ENCODE measurements around the gene LRRTM3.

Gene LRRTM3

DNA sequence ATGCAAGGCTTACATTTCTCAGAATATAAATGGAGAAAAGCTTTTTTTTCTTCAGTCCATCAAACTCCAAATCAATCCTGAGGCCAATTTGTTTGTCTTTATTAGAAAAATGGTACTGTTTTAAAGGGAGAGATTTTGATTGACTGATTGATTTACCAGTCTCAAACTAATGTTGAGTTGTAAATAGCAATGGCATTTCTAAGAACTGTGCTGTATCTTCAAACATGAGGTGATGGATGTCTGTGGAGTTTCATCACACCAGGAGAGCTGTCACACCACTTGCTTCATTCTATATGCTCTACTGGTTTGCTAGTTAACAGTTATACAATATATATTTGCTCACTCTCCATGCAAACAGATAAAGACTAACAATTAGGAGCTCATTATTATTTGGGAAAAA lies 39.0 kb upstream of the LRRTM3 start:
- H3K4me3 ChIP-seq (ENCODE audit: low read depth, low read length), result no peak overlapping the region
- TF ChIP-seq, protein P1, sequence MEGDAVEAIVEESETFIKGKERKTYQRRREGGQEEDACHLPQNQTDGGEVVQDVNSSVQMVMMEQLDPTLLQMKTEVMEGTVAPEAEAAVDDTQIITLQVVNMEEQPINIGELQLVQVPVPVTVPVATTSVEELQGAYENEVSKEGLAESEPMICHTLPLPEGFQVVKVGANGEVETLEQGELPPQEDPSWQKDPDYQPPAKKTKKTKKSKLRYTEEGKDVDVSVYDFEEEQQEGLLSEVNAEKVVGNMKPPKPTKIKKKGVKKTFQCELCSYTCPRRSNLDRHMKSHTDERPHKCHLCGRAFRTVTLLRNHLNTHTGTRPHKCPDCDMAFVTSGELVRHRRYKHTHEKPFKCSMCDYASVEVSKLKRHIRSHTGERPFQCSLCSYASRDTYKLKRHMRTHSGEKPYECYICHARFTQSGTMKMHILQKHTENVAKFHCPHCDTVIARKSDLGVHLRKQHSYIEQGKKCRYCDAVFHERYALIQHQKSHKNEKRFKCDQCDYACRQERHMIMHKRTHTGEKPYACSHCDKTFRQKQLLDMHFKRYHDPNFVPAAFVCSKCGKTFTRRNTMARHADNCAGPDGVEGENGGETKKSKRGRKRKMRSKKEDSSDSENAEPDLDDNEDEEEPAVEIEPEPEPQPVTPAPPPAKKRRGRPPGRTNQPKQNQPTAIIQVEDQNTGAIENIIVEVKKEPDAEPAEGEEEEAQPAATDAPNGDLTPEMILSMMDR (IDR thresholded peaks at IDR 0.05; ENCODE audit: borderline replicate concordance, insufficient read depth, low read depth, low read length), result no peak

DNA sequence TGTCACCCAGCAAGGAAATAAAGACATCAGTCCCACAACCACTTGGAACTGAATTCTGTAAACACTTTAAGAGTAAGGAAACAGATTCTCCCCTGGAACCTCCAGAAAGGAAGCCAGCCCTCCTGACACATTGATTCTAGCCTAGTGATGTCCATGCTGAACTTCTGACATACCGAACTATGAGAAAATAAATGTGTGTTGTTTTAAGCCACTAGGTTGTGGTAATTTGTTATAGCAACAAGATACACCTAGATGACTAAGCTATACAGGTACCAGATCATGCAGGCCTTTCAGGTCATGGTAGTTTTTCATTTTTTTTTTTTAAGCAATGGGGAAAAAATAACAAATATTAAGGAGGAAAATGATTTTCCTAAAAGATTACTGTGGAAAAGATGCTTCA lies 37.6 kb upstream of the LRRTM3 start:
- TF ChIP-seq, protein P1 (IDR thresholded peaks at IDR 0.05; ENCODE audit: borderline replicate concordance, insufficient read depth, low read depth, low read length), result no peak
- no peak overlapping the region for H3K4me3 ChIP-seq (ENCODE audit: low read depth, low read length)

GRCh38 chr10:66892871-66893270 lies 33.0 kb upstream of the LRRTM3 start:
- TF ChIP-seq, protein P1 (IDR thresholded peaks at IDR 0.05; ENCODE audit: borderline replicate concordance, insufficient read depth, low read depth, low read length), result no peak
- H3K4me3 ChIP-seq (ENCODE audit: low read depth, low read length), result no peak overlapping the region

DNA sequence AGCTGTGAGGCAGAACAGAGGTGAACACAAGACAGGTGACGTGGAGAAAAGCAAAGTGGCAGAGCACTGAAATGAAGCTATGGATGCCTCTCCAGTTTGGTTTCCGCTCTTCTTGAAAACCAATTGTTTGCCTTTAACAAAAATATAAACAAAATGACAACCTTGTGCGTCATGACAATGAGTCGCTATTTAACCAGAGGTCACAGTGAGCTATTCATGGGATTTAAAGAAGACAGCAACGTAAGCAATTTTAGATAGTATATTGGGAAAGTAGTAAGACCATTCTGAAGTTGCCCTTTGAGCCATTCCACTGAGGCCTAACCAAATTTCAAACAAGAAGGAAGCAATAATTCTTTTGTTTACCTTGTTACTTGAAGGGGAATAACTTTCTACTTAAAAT lies 15.2 kb upstream of the LRRTM3 start:
- no peak overlapping the region for H3K4me3 ChIP-seq (ENCODE audit: low read depth, low read length)
- TF ChIP-seq, protein P1 (IDR thresholded peaks at IDR 0.05; ENCODE audit: borderline replicate concordance, insufficient read depth, low read depth, low read length), result no peak

DNA sequence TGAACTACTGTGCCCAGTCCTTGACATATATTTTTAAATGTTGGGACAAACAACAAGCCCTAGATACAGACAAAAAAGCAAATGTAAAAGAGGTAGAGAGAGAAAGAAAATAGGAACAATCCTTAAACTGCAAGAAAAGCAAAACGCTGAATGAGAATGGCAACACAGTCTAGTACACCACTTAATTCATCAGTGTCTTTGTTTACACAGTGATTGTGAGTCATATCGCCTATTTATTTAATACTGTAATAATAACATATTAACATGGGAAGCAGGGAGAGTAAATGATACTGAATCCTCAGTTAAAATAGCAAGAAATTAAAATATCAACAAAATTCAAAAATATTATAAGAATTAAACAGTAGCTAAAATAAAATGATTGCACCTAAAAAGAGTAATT lies 9.8 kb upstream of the LRRTM3 start:
- TF ChIP-seq, protein P1 (IDR thresholded peaks at IDR 0.05; ENCODE audit: borderline replicate concordance, insufficient read depth, low read depth, low read length), result no peak
- no peak overlapping the region for H3K4me3 ChIP-seq (ENCODE audit: low read depth, low read length)

DNA sequence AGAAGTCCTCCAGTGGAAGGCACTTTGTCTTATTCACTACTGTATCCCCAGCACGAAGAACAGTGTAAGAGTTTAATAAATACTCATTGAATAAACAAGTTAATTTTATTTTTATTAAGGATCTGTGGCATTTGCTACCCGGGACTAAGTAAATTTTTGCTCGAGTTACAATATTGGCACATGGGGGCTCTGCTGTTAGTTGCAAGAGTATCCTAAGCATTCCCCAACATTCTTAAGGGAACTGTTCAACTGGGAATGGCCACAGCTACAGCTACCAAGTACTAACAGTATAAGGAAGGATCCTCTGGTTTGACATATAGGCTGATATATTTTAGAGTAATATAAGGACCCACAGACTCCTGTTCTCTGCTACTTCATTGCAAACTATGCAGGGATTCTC lies 8.7 kb upstream of the LRRTM3 start:
- TF ChIP-seq, protein P1 (IDR thresholded peaks at IDR 0.05; ENCODE audit: borderline replicate concordance, insufficient read depth, low read depth, low read length), result no peak
- no peak overlapping the region for H3K4me3 ChIP-seq (ENCODE audit: low read depth, low read length)

- TF ChIP-seq, protein P1 (IDR thresholded peaks at IDR 0.05; ENCODE audit: borderline replicate concordance, insufficient read depth, low read depth, low read length), result no peak
- H3K4me3 ChIP-seq (ENCODE audit: low read depth, low read length), result no peak overlapping the region
Measured at GRCh38 chr10:66919248-66919647, 6.6 kb upstream of the LRRTM3 start.
